IMR-90 (cell line): Measurements from ENCODE around the gene MOAP1.

Source experiments
- CEBPB ChIP-seq: IDR thresholded peaks from 2 replicates; pipeline ENCODE4 v1.6.1; 2012; ENCODE audit warnings: low read depth, low read length, improper control_type of control experiment
- CHD1 ChIP-seq: IDR thresholded peaks from 2 replicates; pipeline ENCODE4 v1.6.1; 2012; ENCODE audit warnings: low read depth, low read length, improper control_type of control experiment
- FOS ChIP-seq: fragments of 150-350 bp; IDR thresholded peaks from 2 replicates; pipeline ENCODE4 v1.6.1; 2016; ENCODE audit warnings: low read depth, low read length
- MAFK ChIP-seq: IDR thresholded peaks from 2 replicates; pipeline ENCODE4 v1.6.1; 2012; ENCODE audit warnings: low read depth, low read length, improper control_type of control experiment
- MAZ ChIP-seq: IDR thresholded peaks from 2 replicates; pipeline ENCODE4 v1.6.1; 2012; ENCODE audit warnings: low read depth, mild to moderate bottlenecking, low read length, improper control_type of control experiment, moderate library complexity, borderline replicate concordance
- MXI1 ChIP-seq: IDR thresholded peaks from 2 replicates; pipeline ENCODE4 v1.6.1; 2012; ENCODE audit warnings: low read depth, mild to moderate bottlenecking, low read length, moderate library complexity, borderline replicate concordance
- POLR2A ChIP-seq: IDR thresholded peaks from 2 replicates; pipeline ENCODE4 v1.6.1; 2012; ENCODE audit warnings: mild to moderate bottlenecking, low read depth, low read length
- RAD21 ChIP-seq: IDR thresholded peaks from 2 replicates; pipeline ENCODE4 v1.6.1; 2012; ENCODE audit warnings: low read length, improper control_type of control experiment
- RCOR1 ChIP-seq: IDR thresholded peaks from 2 replicates; pipeline ENCODE4 v1.6.1; 2012; ENCODE audit warnings: mild to moderate bottlenecking, low read length, improper control_type of control experiment; ENCODE audit not compliant: insufficient replicate concordance
- RFX5 ChIP-seq: IDR thresholded peaks from 2 replicates; pipeline ENCODE4 v1.8.0; 2012; ENCODE audit warnings: low read depth, mild to moderate bottlenecking, low read length, moderate library complexity
- SMC3 ChIP-seq: fragments of 150-350 bp; IDR thresholded peaks from 2 replicates; pipeline ENCODE4 v1.6.1; 2016; ENCODE audit warnings: low read depth, mild to moderate bottlenecking, antibody characterized with exemption, low read length, moderate library complexity
- TF ChIP-seq, protein P1 (sequence below): conservative IDR thresholded peaks from 2 replicates; pipeline ENCODE4 v1.5.1; 2012; ENCODE audit warnings: mild to moderate bottlenecking, low read depth, low read length, improper control_type of control experiment
- TF ChIP-seq, protein P2 (sequence below): fragments of 150-350 bp; IDR thresholded peaks from 2 replicates; pipeline ENCODE4 v1.6.1; 2017; ENCODE audit warnings: mild to moderate bottlenecking, antibody characterized with exemption, low read length, low read depth
- TF ChIP-seq, protein P3 (sequence below): fragments of 150-350 bp; IDR thresholded peaks from 2 replicates; pipeline ENCODE4 v1.6.1; 2016; ENCODE audit warnings: low read depth, mild to moderate bottlenecking, low read length, moderate library complexity, borderline replicate concordance

DNA sequence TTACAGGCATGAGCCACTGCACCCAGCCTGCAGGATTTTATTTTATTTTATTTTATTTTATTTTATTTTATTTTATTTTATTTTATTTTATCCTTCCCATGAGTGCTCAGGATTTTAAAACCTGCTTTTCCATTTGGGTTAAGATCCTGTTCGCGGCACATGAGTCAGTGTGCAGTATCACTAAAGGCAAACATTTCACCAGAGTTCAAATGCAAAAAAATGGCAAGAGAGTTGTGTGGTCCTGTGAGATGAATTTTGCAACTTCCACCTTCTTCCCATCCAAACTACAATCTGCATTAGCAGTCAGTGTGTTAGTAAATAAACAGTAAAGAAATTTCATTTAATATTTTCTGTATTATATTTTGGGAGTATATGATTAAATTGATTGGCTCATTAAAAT, 29.0 kb downstream of the MOAP1 start:
- TF ChIP-seq POLR2A (no peak), CEBPB (no peak), RAD21 (no peak), MAFK (no peak), SMC3 (no peak), RCOR1 (no peak), CHD1 (no peak), MXI1 (no peak), FOS (no peak), MAZ (no peak), RFX5 (no peak)
- TF ChIP-seq, protein P1, sequence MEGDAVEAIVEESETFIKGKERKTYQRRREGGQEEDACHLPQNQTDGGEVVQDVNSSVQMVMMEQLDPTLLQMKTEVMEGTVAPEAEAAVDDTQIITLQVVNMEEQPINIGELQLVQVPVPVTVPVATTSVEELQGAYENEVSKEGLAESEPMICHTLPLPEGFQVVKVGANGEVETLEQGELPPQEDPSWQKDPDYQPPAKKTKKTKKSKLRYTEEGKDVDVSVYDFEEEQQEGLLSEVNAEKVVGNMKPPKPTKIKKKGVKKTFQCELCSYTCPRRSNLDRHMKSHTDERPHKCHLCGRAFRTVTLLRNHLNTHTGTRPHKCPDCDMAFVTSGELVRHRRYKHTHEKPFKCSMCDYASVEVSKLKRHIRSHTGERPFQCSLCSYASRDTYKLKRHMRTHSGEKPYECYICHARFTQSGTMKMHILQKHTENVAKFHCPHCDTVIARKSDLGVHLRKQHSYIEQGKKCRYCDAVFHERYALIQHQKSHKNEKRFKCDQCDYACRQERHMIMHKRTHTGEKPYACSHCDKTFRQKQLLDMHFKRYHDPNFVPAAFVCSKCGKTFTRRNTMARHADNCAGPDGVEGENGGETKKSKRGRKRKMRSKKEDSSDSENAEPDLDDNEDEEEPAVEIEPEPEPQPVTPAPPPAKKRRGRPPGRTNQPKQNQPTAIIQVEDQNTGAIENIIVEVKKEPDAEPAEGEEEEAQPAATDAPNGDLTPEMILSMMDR = no peak
- TF ChIP-seq, protein P2, sequence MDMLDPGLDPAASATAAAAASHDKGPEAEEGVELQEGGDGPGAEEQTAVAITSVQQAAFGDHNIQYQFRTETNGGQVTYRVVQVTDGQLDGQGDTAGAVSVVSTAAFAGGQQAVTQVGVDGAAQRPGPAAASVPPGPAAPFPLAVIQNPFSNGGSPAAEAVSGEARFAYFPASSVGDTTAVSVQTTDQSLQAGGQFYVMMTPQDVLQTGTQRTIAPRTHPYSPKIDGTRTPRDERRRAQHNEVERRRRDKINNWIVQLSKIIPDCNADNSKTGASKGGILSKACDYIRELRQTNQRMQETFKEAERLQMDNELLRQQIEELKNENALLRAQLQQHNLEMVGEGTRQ = no peak
- TF ChIP-seq, protein P3, sequence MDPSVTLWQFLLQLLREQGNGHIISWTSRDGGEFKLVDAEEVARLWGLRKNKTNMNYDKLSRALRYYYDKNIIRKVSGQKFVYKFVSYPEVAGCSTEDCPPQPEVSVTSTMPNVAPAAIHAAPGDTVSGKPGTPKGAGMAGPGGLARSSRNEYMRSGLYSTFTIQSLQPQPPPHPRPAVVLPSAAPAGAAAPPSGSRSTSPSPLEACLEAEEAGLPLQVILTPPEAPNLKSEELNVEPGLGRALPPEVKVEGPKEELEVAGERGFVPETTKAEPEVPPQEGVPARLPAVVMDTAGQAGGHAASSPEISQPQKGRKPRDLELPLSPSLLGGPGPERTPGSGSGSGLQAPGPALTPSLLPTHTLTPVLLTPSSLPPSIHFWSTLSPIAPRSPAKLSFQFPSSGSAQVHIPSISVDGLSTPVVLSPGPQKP = no peak
